ENCODE measurements around the gene FGF2.

FGF2 gene

GRCh38 chr4:122898370-122899150, 71.9 kb downstream of the FGF2 start:
- ChIA-PET POLR2A (no interaction called here), CTCF (interaction anchor here (0.7 kb wide), 1 partner anchor 199 kb away, joined by 3 read pairs; no protein-coding TSS in a partner anchor)
- no peak overlapping the region for H3K4me3 ChIP-seq (ENCODE audit: low read depth, low read length)
- H3K36me3 ChIP-seq (ENCODE audit: control insufficient read depth in 2 of 2, insufficient read depth in 1 of 2, low read length in 2 of 2), result peaks cover 0 to 4% of the 10 kb centered on the region in 2 experiments; a peak in 2 of 3 replicates
- no peaks in the 10 kb centered on the region for H3K9me3 ChIP-seq (ENCODE audit: control insufficient read depth, insufficient read depth, low read depth, low read length)
- H3K4me1 ChIP-seq (ENCODE audit: control insufficient read depth, insufficient read depth, low read length), result no peaks in the 10 kb centered on the region
- no peak for TF ChIP-seq ZNF747 (tag by site-specific recombination; IDR thresholded peaks at IDR 0.05)
- no peak for TF ChIP-seq PRDM6 (tag by site-specific recombination; IDR thresholded peaks at IDR 0.05)
- no peak for TF ChIP-seq ZFP37 (tag by site-specific recombination; IDR thresholded peaks at IDR 0.05)
- peak; percentile 70; the same call in 1 of the 2 replicates for TF ChIP-seq ZNF362 (tag by site-specific recombination; IDR thresholded peaks at IDR 0.05)
- no peak for TF ChIP-seq ZNF23 (tag by site-specific recombination; IDR thresholded peaks at IDR 0.05; ENCODE audit: borderline replicate concordance)
- TF ChIP-seq ZNF19 (tag by site-specific recombination; IDR thresholded peaks at IDR 0.05; ENCODE audit: low read depth), result no peak
- H3K27ac ChIP-seq (ENCODE audit: extremely low read depth, low read depth, low read length), result no peak overlapping the region

GRCh38 chr4:122899682-122900081, 73.1 kb downstream of the FGF2 start:
- H3K36me3 ChIP-seq (ENCODE audit: control insufficient read depth in 2 of 2, insufficient read depth in 1 of 2, low read length in 2 of 2), result peaks cover 0 to 4% of the 10 kb centered on the region in 2 experiments; a peak in 2 of 3 replicates
- H3K27ac ChIP-seq (ENCODE audit: extremely low read depth, low read depth, low read length), result no peak overlapping the region
- no peak overlapping the region for H3K4me3 ChIP-seq (ENCODE audit: low read depth, low read length)
- H3K9me3 ChIP-seq (ENCODE audit: control insufficient read depth, insufficient read depth, low read depth, low read length), result no peaks in the 10 kb centered on the region
- ChIA-PET CTCF (interaction anchor here (0.7 to 1.1 kb wide), 3 partner anchors 11 to 142 kb away, joined by 3 read pairs; no protein-coding TSS in a partner anchor), POLR2A (no interaction called here)
- H3K4me1 ChIP-seq (ENCODE audit: control insufficient read depth, insufficient read depth, low read length), result no peaks in the 10 kb centered on the region
- TF ChIP-seq ZNF354C (tag by site-specific recombination; IDR thresholded peaks at IDR 0.05; ENCODE audit: borderline replicate concordance, low read depth) (no peak), RBAK (tag by site-specific recombination; IDR thresholded peaks at IDR 0.05) (no peak), KLF9 (tag by site-specific recombination; IDR thresholded peaks at IDR 0.05; ENCODE audit: low read depth) (no peak)

- H3K4me3 ChIP-seq (ENCODE audit: low read depth, low read length), result no peak overlapping the region
- H3K27ac ChIP-seq (ENCODE audit: extremely low read depth, low read depth, low read length), result no peak overlapping the region
- no peaks in the 10 kb centered on the region for H3K9me3 ChIP-seq (ENCODE audit: control insufficient read depth, insufficient read depth, low read depth, low read length)
- TF ChIP-seq ZNF664 (tag by site-specific recombination; IDR thresholded peaks at IDR 0.05), result no peak
- TF ChIP-seq ZNF248 (tag by site-specific recombination; IDR thresholded peaks at IDR 0.05), result no peak
- TF ChIP-seq AEBP2 (tag by site-specific recombination; IDR thresholded peaks at IDR 0.05; ENCODE audit: borderline replicate concordance), result no peak
- no peak for TF ChIP-seq ZNF10 (tag by site-specific recombination; IDR thresholded peaks at IDR 0.05)
- no peak for TF ChIP-seq BCL6B (tag by site-specific recombination; IDR thresholded peaks at IDR 0.05)
- no peak for TF ChIP-seq INSM2 (tag by site-specific recombination; IDR thresholded peaks at IDR 0.05)
- TF ChIP-seq ZNF510 (tag by site-specific recombination; IDR thresholded peaks at IDR 0.05; ENCODE audit: insufficient replicate concordance), result no peak
- no peak for TF ChIP-seq ATF2 (tag by site-specific recombination; IDR thresholded peaks at IDR 0.05; ENCODE audit: low read depth)
- no peak for TF ChIP-seq HOXD13 (CRISPR knock-in tag; IDR thresholded peaks at IDR 0.05; ENCODE audit: borderline replicate concordance)
- H3K36me3 ChIP-seq (ENCODE audit: control insufficient read depth in 2 of 2, insufficient read depth in 1 of 2, low read length in 2 of 2), result peaks cover 0 to 4% of the 10 kb centered on the region in 2 experiments; a peak in 2 of 3 replicates
- CTCF ChIA-PET, result interaction anchor here (0.7 kb wide), 2 partner anchors 10 to 142 kb away, joined by 3 read pairs; no protein-coding TSS in a partner anchor
- no peaks in the 10 kb centered on the region for H3K4me1 ChIP-seq (ENCODE audit: control insufficient read depth, insufficient read depth, low read length)
- POLR2A ChIA-PET, result no interaction called here
Measured at GRCh38 chr4:122900314-122900713, 73.7 kb downstream of the FGF2 start.

Data from HEK293 (cell line).